ENCODE results near the gene CYP46A1. TPM values are rescaled to one million over a fixed set of nuclear protein-coding genes. Genes with fewer than 3 reads are reported as not detected.

CYP46A1 gene
- total RNA-seq, 1 experiment from 2014 or later, result 0.59 TPM

GRCh38 chr14:99684410-99684934, 374 bp downstream of the CYP46A1 start:
- H2BK120ac ChIP-seq (ENCODE audit: low read depth, low read length, poor library complexity, severe bottlenecking), result no peak overlapping the region
- H2AFZ ChIP-seq (ENCODE audit: low read length), result no peak overlapping the region
- H3K23me2 ChIP-seq (ENCODE audit: insufficient read length, low read depth, low read length, poor library complexity, severe bottlenecking), result peaks cover 8% of the 10 kb centered on the region
- no peak overlapping the region for H3K9ac ChIP-seq (ENCODE audit: extremely low read depth, insufficient read length, low read length)
- H2BK12ac ChIP-seq (ENCODE audit: insufficient read length, low read depth, low read length), result no peak overlapping the region
- H3K18ac ChIP-seq (ENCODE audit: insufficient read length, low read depth, low read length), result no peak overlapping the region
- Mint-ChIP-seq H3K9me3 (no peaks in the 10 kb centered on the region), H3K36me3 (ENCODE audit: insufficient read depth in 1 of 3, low read depth in 3 of 3) (no peaks in the 10 kb centered on the region), H3K4me3 (peak overlapping the region; percentile 58 to 80; a peak in 4 of 5 replicates), H3K27me3 (ENCODE audit: low read depth) (peaks cover 13% of the 10 kb centered on the region), H3K4me1 (peaks cover 20 to 34% of the 10 kb centered on the region in 2 experiments), H3K27ac (no peak overlapping the region)
- H4K20me1 ChIP-seq (ENCODE audit: control insufficient read depth, insufficient read depth, insufficient read length), result no peaks in the 10 kb centered on the region
- no peak overlapping the region for H2AK5ac ChIP-seq (ENCODE audit: insufficient read length, low read length)
- no peak overlapping the region for H3K56ac ChIP-seq (ENCODE audit: insufficient read length, low read depth, low read length)
- no peak overlapping the region for H3K4ac ChIP-seq (ENCODE audit: low read depth, low read length)
- no peak overlapping the region for H3T11ph ChIP-seq (ENCODE audit: low read length)
- DNase-seq, result no peak
- no peak overlapping the region for H4K91ac ChIP-seq (ENCODE audit: insufficient read length, low read depth, low read length)
- no peak overlapping the region for H4K8ac ChIP-seq (replicated peaks; ENCODE audit: insufficient read length, low read depth, low read length)
- H3K79me1 ChIP-seq (ENCODE audit: insufficient read depth, low read depth, low read length, poor library complexity, severe bottlenecking), result no peaks in the 10 kb centered on the region
- no peak overlapping the region for H3K27ac ChIP-seq (ENCODE audit: insufficient read length, low read depth, low read length)
- TF ChIP-seq CTCF (conservative IDR thresholded peaks at IDR 0.05), result no peak
- no peak overlapping the region for H2BK5ac ChIP-seq (ENCODE audit: insufficient read length, low read length)
- H3K4me1 ChIP-seq (ENCODE audit: insufficient read depth, low read length), result no peaks in the 10 kb centered on the region
- no peak overlapping the region for H2BK20ac ChIP-seq (ENCODE audit: low read depth, low read length, poor library complexity, severe bottlenecking)
- no peaks in the 10 kb centered on the region for H3K79me2 ChIP-seq (ENCODE audit: insufficient read depth, low read length)
- H3K27me3 ChIP-seq (ENCODE audit: insufficient read depth, low read length), result no peaks in the 10 kb centered on the region
- H3K14ac ChIP-seq (ENCODE audit: insufficient read depth, low read length), result no peak overlapping the region
- H3K23ac ChIP-seq (ENCODE audit: insufficient read length, low read depth, low read length), result no peak overlapping the region
- H2BK15ac ChIP-seq (ENCODE audit: low read depth, low read length), result no peak overlapping the region
- no CpG with 5 or more reads among the region's 45 CpGs for WGBS (ENCODE audit: extremely low coverage, insufficient read length, low lambda C conversion rate)
- peak overlapping the region; percentile 42 for H3K4me2 ChIP-seq (ENCODE audit: insufficient read depth, insufficient read length, low read length)
- H4K5ac ChIP-seq (ENCODE audit: insufficient read length, low read depth, low read length), result no peak overlapping the region
- H3K9me3 ChIP-seq (ENCODE audit: control insufficient read depth, low read depth, low read length), result no peaks in the 10 kb centered on the region

Measured in H9 (cell line).